K562 (cell line): ENCODE measurements around the gene ST8SIA4. TPM values are rescaled to one million over a fixed set of nuclear protein-coding genes. Genes with fewer than 3 reads are reported as not detected.
A peak's percentile ranks its signal among the peaks of the same experiment; 100 is the strongest.

ENCODE experiments used
- ATAC-seq: fragments of 200-7000 bp; cut with Tn5 transposase; 3 replicates; pipeline ENCODE4 v1.9.1; 2020; ENCODE audit warnings: moderate library complexity
- BruUV-seq: library from RNA; stranded (reverse); fragments of 400-500 nt; replicated peaks from 2 replicates; lab custom pipeline; 2021; lab: Mats Ljungman, UMichigan
- CTCF ChIA-PET: fragments of 300-600 bp; formaldehyde crosslinking; extraction: SDS; loops from one replicate; lab custom pipeline; 2021; ENCODE audit warnings: low intra/inter-chr PET ratio; lab: Yijun Ruan, JAX
- POLR2A ChIA-PET: fragments of 300-600, 350-650 bp; sonication (Branson Sonifier 250); formaldehyde crosslinking; extraction: SDS; loops from one replicate; lab custom pipeline; 2021; ENCODE audit warnings: antibody characterized with exemption, inconsistent platforms; lab: Yijun Ruan, JAX
- DNase-seq, 4 experiments: peaks; one replicate each; pipeline versions ENCODE4 v3.0.0 to v3.0.0-alpha.2; 2011 to 2018; ENCODE audit warnings: low spot score in 3 of 4, mixed read lengths in 3 of 4; ENCODE audit errors: extremely low read depth in 1 of 4
- FAIRE-seq: peaks from 2 replicates; lab custom pipeline; 2011; peaks lifted over from hg19 to GRCh38; lab: Jason Lieb, UNC
- H2AFZ ChIP-seq: 2 replicates; pipeline ENCODE4 v1.6.0; 2011; ENCODE audit warnings: low read depth, low read length, control low read depth, inconsistent platforms
- H3K27ac ChIP-seq: fragments of 200-600 bp; 3 replicates; pipeline ENCODE4 v1.8.0; 2011; ENCODE audit warnings: low read depth, mild to moderate bottlenecking, control low read depth, inconsistent platforms, low read length, moderate library complexity, mixed read lengths; ENCODE audit errors: extremely low read depth
- H3K27me3 ChIP-seq, 2 experiments: fragments of 300-600 bp in 1 of 2; 2 replicates in 1 of 2; 3 replicates in 1 of 2; pipeline versions ENCODE4 v1.6.0 to v1.8.0; 2011; ENCODE audit warnings: inconsistent platforms in 2 of 2, low read length in 2 of 2, mild to moderate bottlenecking in 1 of 2, mixed read lengths in 1 of 2, moderate library complexity in 1 of 2; ENCODE audit not compliant: control insufficient read depth in 2 of 2, insufficient read depth in 2 of 2
- H3K36me3 ChIP-seq: fragments of 300-600 bp; 3 replicates; pipeline ENCODE4 v1.8.0; 2011; ENCODE audit warnings: mild to moderate bottlenecking, low read length, inconsistent platforms; ENCODE audit not compliant: control insufficient read depth, insufficient read depth
- H3K4me1 ChIP-seq, 2 experiments: fragments of 200-600 bp in 1 of 2; replicated peaks in 1 of 2; 2 replicates in 1 of 2; 3 replicates in 1 of 2; pipeline versions ENCODE4 v1.5.1 to v1.8.0; 2011; ENCODE audit warnings: inconsistent platforms in 2 of 2, low read length in 2 of 2, mild to moderate bottlenecking in 1 of 2, mixed read lengths in 1 of 2, moderate library complexity in 1 of 2; ENCODE audit not compliant: control insufficient read depth in 2 of 2, insufficient read depth in 2 of 2
- H3K4me2 ChIP-seq: 2 replicates; pipeline ENCODE4 v1.6.1; 2011; ENCODE audit warnings: low read length, control low read depth, inconsistent platforms, mixed read lengths; ENCODE audit not compliant: insufficient read depth
- H3K4me3 ChIP-seq: fragments of 200-600 bp; sonication (generic), shearing (Covaris generic); 2 replicates; pipeline ENCODE4 v1.5.1; 2016; ENCODE audit warnings: control low read depth, inconsistent platforms
- H3K79me2 ChIP-seq: fragments of 200-600 bp; 3 replicates; pipeline ENCODE4 v1.8.0; 2011; ENCODE audit warnings: low read length, inconsistent platforms; ENCODE audit not compliant: control insufficient read depth, insufficient read depth
- H3K9ac ChIP-seq, 2 experiments: 2 replicates each; pipeline versions ENCODE4 v1.6.0 to v1.6.1; 2011; ENCODE audit warnings: low read depth in 2 of 2, low read length in 2 of 2, control low read depth in 1 of 2, inconsistent platforms in 1 of 2, mild to moderate bottlenecking in 1 of 2, mixed read lengths in 1 of 2; ENCODE audit not compliant: insufficient read depth in 1 of 2
- H3K9me1 ChIP-seq: one replicate; pipeline ENCODE4 v1.6.0; 2011; ENCODE audit warnings: inconsistent platforms, mild to moderate bottlenecking, low read length, moderate library complexity; ENCODE audit not compliant: control insufficient read depth, insufficient read depth
- H3K9me3 ChIP-seq: replicated peaks from 2 replicates; pipeline ENCODE4 v1.5.1; 2011; ENCODE audit warnings: low read depth, low read length, inconsistent platforms; ENCODE audit not compliant: control insufficient read depth, insufficient read depth
- H4K20me1 ChIP-seq: replicated peaks from 2 replicates; pipeline ENCODE4 v1.6.1; 2011; ENCODE audit warnings: low read length, inconsistent platforms, mixed read lengths; ENCODE audit not compliant: control insufficient read depth, insufficient read depth
- ATF1 ChIP-seq, 2 experiments: fragments of 450-650 bp in 1 of 2; IDR thresholded peaks; 2 replicates each; pipeline ENCODE4 v1.6.1; 2016; ENCODE audit warnings: missing compliant biosample characterization in 1 of 2, missing genetic modification characterization in 1 of 2
- PURB ChIP-seq: sonication (generic); formaldehyde crosslinking; IDR thresholded peaks from 2 replicates; pipeline ENCODE4 v1.9.0; 2021; ENCODE audit warnings: low read depth, mild to moderate bottlenecking, missing genetic modification reagents
- RBM15 ChIP-seq: fragments of 200-400 bp; formaldehyde crosslinking; IDR thresholded peaks from 2 replicates; pipeline ENCODE4 v1.6.1; 2018; ENCODE audit warnings: mild to moderate bottlenecking, low read length, moderate library complexity; ENCODE audit not compliant: insufficient read depth
- SMAD4 ChIP-seq: fragments of 250-450 bp; sonication (Bioruptor Pico); conservative IDR thresholded peaks from 2 replicates; pipeline ENCODE4 v1.8.0; 2021; ENCODE audit warnings: inconsistent platforms, mild to moderate bottlenecking, moderate library complexity
- THRAP3 ChIP-seq: fragments of 450-650 bp; IDR thresholded peaks from 2 replicates; pipeline ENCODE4 v1.6.1; 2016; ENCODE audit warnings: mild to moderate bottlenecking, inconsistent platforms, borderline replicate concordance
- ZFP1 ChIP-seq: fragments of 450-650 bp; formaldehyde crosslinking; IDR thresholded peaks from 2 replicates; pipeline ENCODE4 v1.4.0; 2020; ENCODE audit warnings: mild to moderate bottlenecking, mixed read lengths
- ZNF407 ChIP-seq: fragments of 450-650 bp; IDR thresholded peaks from 2 replicates; pipeline ENCODE4 v1.6.1; 2016; ENCODE audit warnings: low read depth
- WGBS: fragments of 100-300 bp; shearing (Covaris generic); methylation state at CpG from one replicate; pipeline ENCODE4 v1.1.6; 2016; ENCODE audit warnings: low coverage, mixed read lengths; ENCODE audit not compliant: insufficient coverage; ENCODE audit errors: missing lambda C conversion rate; 5-methylcytosine and 5-hydroxymethylcytosine counted together
- in situ Hi-C: fragments of 300-500 bp; cut with MboI; formaldehyde crosslinking; loops from 4 replicates; pipeline ENCODE4 v1.15.0; 2018; ENCODE audit warnings: inconsistent platforms, mixed read lengths
- intact Hi-C: fragments of 100-400 bp; cut with micrococcal nuclease; formaldehyde crosslinking; loops from 2 replicates; pipeline ENCODE4 v1.14.2; 2022
- polyA plus RNA-seq, 8 experiments: library from polyadenylated mRNA; depleted of rRNA in 4 of 8; stranded (reverse) in 5 of 8; unstranded in 3 of 8; fragments of >200 nt; fragmentation: Nextera tagmentation in 2 of 8; fragmentation: Illumina TruSeq in 1 of 8; extraction: Ambion mirVana in 2 of 8; extraction: Trizol in 1 of 8; gene quantifications; 2 replicates each; pipeline versions ENCODE4 v1.2.1 to v1.2.3, GENCODE V29; 2011 to 2014; ENCODE audit warnings: inconsistent platforms in 1 of 8, missing spikeins in 1 of 8
- total RNA-seq, 7 experiments: library from RNA; depleted of rRNA in 6 of 7; stranded (reverse); fragments of >200 nt in 6 of 7; fragmentation: Illumina TruSeq in 2 of 7; extraction: Trizol in 2 of 7; gene quantifications; 2 replicates each; pipeline versions ENCODE4 v1.2.1 to v1.2.3, GENCODE V29; 2011 to 2021; ENCODE audit warnings: low replicate concordance in 1 of 7
- TF ChIP-seq, protein P1 (sequence below): fragments of 450-650 bp; conservative IDR thresholded peaks from 2 replicates; pipeline ENCODE4 v1.6.1; 2016; ENCODE audit warnings: missing genetic modification characterization, low read depth, mild to moderate bottlenecking, control low read depth, missing compliant biosample characterization

ST8SIA4 gene
- total and polyA plus RNA-seq, 9 of the 15 experiments (the other 6 are each of a cell fraction or from before 2014, with no cell fraction given), result 0.22 to 2.0 (median 0.54) TPM

DNA sequence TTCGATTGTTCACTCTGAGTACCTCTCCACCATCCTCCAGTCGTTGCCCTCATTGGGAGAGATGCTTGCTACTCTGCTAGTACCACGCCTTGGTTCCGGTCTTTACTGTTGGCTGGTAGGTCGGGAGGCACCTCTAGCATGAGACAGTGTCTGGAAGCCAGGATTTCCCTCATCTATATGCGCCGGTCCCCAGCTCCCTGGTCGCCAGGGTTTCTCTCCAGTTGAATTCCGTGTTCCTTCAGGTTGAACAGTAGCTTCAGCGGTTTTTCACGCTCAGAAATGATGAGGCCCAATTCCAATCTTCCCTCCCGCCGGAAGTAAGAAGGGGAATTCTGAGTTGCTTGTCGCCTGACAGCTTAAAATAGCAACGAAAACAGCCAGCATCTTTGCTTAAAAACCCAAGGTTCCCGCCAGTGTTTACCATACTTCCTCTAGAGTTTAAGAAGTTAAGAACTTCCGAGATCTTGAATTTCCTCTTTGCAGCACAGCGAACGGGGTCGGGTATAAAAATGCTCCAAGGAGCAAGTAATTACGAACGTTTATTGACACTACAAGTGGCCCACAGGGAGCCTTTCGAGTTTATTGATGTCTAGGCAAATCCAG is 1.3 kb upstream of the ST8SIA4 start:
- TF ChIP-seq, protein P1, sequence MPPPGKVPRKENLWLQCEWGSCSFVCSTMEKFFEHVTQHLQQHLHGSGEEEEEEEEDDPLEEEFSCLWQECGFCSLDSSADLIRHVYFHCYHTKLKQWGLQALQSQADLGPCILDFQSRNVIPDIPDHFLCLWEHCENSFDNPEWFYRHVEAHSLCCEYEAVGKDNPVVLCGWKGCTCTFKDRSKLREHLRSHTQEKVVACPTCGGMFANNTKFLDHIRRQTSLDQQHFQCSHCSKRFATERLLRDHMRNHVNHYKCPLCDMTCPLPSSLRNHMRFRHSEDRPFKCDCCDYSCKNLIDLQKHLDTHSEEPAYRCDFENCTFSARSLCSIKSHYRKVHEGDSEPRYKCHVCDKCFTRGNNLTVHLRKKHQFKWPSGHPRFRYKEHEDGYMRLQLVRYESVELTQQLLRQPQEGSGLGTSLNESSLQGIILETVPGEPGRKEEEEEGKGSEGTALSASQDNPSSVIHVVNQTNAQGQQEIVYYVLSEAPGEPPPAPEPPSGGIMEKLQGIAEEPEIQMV (tag), result no peak
- TF ChIP-seq ZFP1 (no peak), RBM15 (no peak), SMAD4 (CRISPR knock-in tag) (no peak), THRAP3 (no peak), ZNF407 (no peak), ATF1 (CRISPR knock-in tag; IDR thresholded peaks at IDR 0.05) (no peak), ATF1 (tag; IDR thresholded peaks at IDR 0.05) (no peak), PURB (CRISPR knock-in tag) (no peak)
- TF ChIP-seq, all 486 proteins: peak for 0
- H3K27ac ChIP-seq, result no peak overlapping the region
- H3K4me1 ChIP-seq, result peaks cover 0 to 8% of the 10 kb centered on the region in 2 experiments; a peak in 2 of 5 replicates
- H3K4me3 ChIP-seq, result peak overlapping the region; percentile 13
- ChIA-PET POLR2A (interaction anchor here (0.6 kb wide), 1 partner anchor 264 kb away, joined by 3 read pairs; no protein-coding TSS in a partner anchor), CTCF (no interaction called here)
- H3K36me3 ChIP-seq, result no peaks in the 10 kb centered on the region
- H3K9me1 ChIP-seq, result no peaks in the 10 kb centered on the region
- no peaks in the 10 kb centered on the region for H3K27me3 ChIP-seq
- FAIRE-seq, result no peak
- in situ Hi-C loops (no loop called here), intact Hi-C loops (loop anchor here (10.0 kb wide), 1 partner anchor 290 kb away; no protein-coding TSS in a partner anchor)
- no peak overlapping the region for H3K9ac ChIP-seq
- no peaks in the 10 kb centered on the region; the same call in 1 of the 2 replicates for H3K9me3 ChIP-seq
- peak overlapping the region; percentile 32 for H3K4me2 ChIP-seq
- 0 out of 3 replicates have a peak, but pooled peaks have one; percentile 28 for ATAC-seq
- H3K79me2 ChIP-seq, result no peaks in the 10 kb centered on the region; the same call in 2 of the 3 replicates
- H4K20me1 ChIP-seq, result no peaks in the 10 kb centered on the region
- WGBS, result 6% methylated on average over 18 of the region's 23 CpGs
- BruUV-seq, result no TSS peak
- peak in 1 of 4 experiments; percentile 14 for DNase-seq
- peak overlapping the region; percentile 66 for H2AFZ ChIP-seq
